RWPE2 (cell line): ENCODE measurements around the gene BUB3.
A peak's percentile ranks its signal among the peaks of the same experiment; 100 is the strongest.

Experiments used
- ATAC-seq: fragments of 200-7000 bp; cut with Tn5 transposase; 3 replicates; pipeline ENCODE4 v1.9.1; 2021; ENCODE audit warnings: low read depth
- DNase-seq: peaks from one replicate; pipeline ENCODE4 v3.0.0-alpha.2; 2020; ENCODE audit warnings: low spot score
- H3K27ac ChIP-seq: fragments of 450-650 bp; 2 replicates; pipeline ENCODE4 v1.5.1; 2017; ENCODE audit warnings: mild to moderate bottlenecking; ENCODE audit not compliant: poor library complexity, severe bottlenecking
- H3K27me3 ChIP-seq: fragments of 250-450 bp; sonication (Bioruptor Pico); 2 replicates; pipeline ENCODE4 v1.5.1; 2021; ENCODE audit warnings: mild to moderate bottlenecking, moderate library complexity; ENCODE audit not compliant: insufficient read depth, poor library complexity, severe bottlenecking
- H3K36me3 ChIP-seq: fragments of 250-450 bp; sonication (Bioruptor Pico); 2 replicates; pipeline ENCODE4 v1.5.1; 2020; ENCODE audit warnings: low read depth, mild to moderate bottlenecking, moderate library complexity
- H3K4me1 ChIP-seq: fragments of 250-450 bp; sonication (Bioruptor Pico); 2 replicates; pipeline ENCODE4 v1.5.1; 2021; ENCODE audit warnings: mild to moderate bottlenecking, moderate library complexity; ENCODE audit not compliant: insufficient read depth, poor library complexity, severe bottlenecking
- H3K4me3 ChIP-seq: fragments of 250-450 bp; sonication (Bioruptor Pico); 2 replicates; pipeline ENCODE4 v1.5.1; 2021; ENCODE audit warnings: mild to moderate bottlenecking, moderate library complexity; ENCODE audit not compliant: severe bottlenecking
- H3K9me3 ChIP-seq: fragments of 250-450 bp; sonication (Bioruptor Pico); 2 replicates; pipeline ENCODE4 v1.5.1; 2021; ENCODE audit warnings: mild to moderate bottlenecking, moderate library complexity; ENCODE audit not compliant: severe bottlenecking
- CTCF ChIP-seq: fragments of 450-650 bp; IDR thresholded peaks from one replicate; pipeline ENCODE4 v1.5.1; 2017; ENCODE audit warnings: mild to moderate bottlenecking, moderate library complexity; ENCODE audit not compliant: poor library complexity, severe bottlenecking

The BUB3 gene

GRCh38 chr10:123154711-123155505, 706 bp downstream of the BUB3 start:
- peak overlapping the region; percentile 90 for H3K4me3 ChIP-seq
- H3K36me3 ChIP-seq: peaks cover 51% of the 10 kb centered on the region
- no peak for TF ChIP-seq CTCF
- peak overlapping the region; percentile 79 for H3K27ac ChIP-seq
- H3K27me3 ChIP-seq: peaks cover 28% of the 10 kb centered on the region
- ATAC-seq (peak; percentile 37), DNase-seq (no peak)
- H3K9me3 ChIP-seq: no peaks in the 10 kb centered on the region
- peaks cover 38% of the 10 kb centered on the region for H3K4me1 ChIP-seq

GRCh38 chr10:123156078-123156477, 1.9 kb downstream of the BUB3 start:
- peak overlapping the region; percentile 90 for H3K4me3 ChIP-seq
- H3K27ac ChIP-seq: peak overlapping the region; percentile 79
- peaks cover 63% of the 10 kb centered on the region for H3K36me3 ChIP-seq
- H3K9me3 ChIP-seq: no peaks in the 10 kb centered on the region
- H3K27me3 ChIP-seq: peaks cover 16% of the 10 kb centered on the region
- no peak for TF ChIP-seq CTCF
- H3K4me1 ChIP-seq: peaks cover 38% of the 10 kb centered on the region
- ATAC-seq (no peak), DNase-seq (no peak)

- Histone ChIP-seq H3K36me3 (peaks cover 74% of the 10 kb centered on the region), H3K4me1 (peaks cover 38% of the 10 kb centered on the region), H3K27me3 (peaks cover 5% of the 10 kb centered on the region), H3K27ac (peak overlapping the region; percentile 79), H3K9me3 (no peaks in the 10 kb centered on the region), H3K4me3 (no peak overlapping the region)
- no peak for TF ChIP-seq CTCF
- DNase-seq (no peak), ATAC-seq (peak; percentile 40)
Observed at GRCh38 chr10:123157210-123157609, 3.0 kb downstream of the BUB3 start.

GRCh38 chr10:123158682-123159081, 4.5 kb downstream of the BUB3 start:
- H3K36me3 ChIP-seq: peaks cover 89% of the 10 kb centered on the region

More at GRCh38 chr10:123158682-123159081, 4.5 kb downstream of the BUB3 start:
- Histone ChIP-seq H3K9me3 (no peaks in the 10 kb centered on the region), H3K27me3 (no peaks in the 10 kb centered on the region), H3K4me3 (no peak overlapping the region), H3K27ac (no peak overlapping the region), H3K4me1 (peaks cover 38% of the 10 kb centered on the region)
- no peak for ATAC-seq
- no peak for DNase-seq
- TF ChIP-seq CTCF: no peak
